Vagina (tissue), 2 donors: ENCODE data around the gene MALL. TPM values are rescaled to one million over a fixed set of nuclear protein-coding genes. Genes with fewer than 3 reads are reported as not detected.
A peak's percentile ranks its signal among the peaks of the same experiment; 100 is the strongest.

ENCODE experiments used
- DNase-seq, 2 donors: peaks; one replicate each; pipeline ENCODE4 v3.0.0-alpha.2; 2017; ENCODE audit errors: extremely low spot score in 2 of 2
- H3K27ac ChIP-seq: fragments of 200-600 bp; sonication (generic); one replicate; pipeline ENCODE4 v1.5.1; 2019
- H3K27me3 ChIP-seq: fragments of 200-600 bp; sonication (generic); one replicate; pipeline ENCODE4 v1.5.1; 2019
- H3K36me3 ChIP-seq, 2 donors: fragments of 200-600 bp; sonication (generic); one replicate each; pipeline ENCODE4 v1.5.1; 2017 to 2019
- H3K4me1 ChIP-seq: fragments of 200-600 bp; sonication (generic); one replicate; pipeline ENCODE4 v1.5.1; 2019
- H3K4me3 ChIP-seq, 2 donors: fragments of 200-600 bp; sonication (generic); 1 replicate in 1 of 2; 2 replicates in 1 of 2; pipeline ENCODE4 v1.5.1; 2016 to 2019
- H3K9me3 ChIP-seq: fragments of 200-600 bp; sonication (generic); one replicate; pipeline ENCODE4 v1.5.1; 2019
- POLR2A ChIP-seq, 2 donors: fragments of 450-650 bp; IDR thresholded peaks; one replicate each; pipeline ENCODE4 v1.6.1; 2017; ENCODE audit warnings: antibody characterized with exemption in 2 of 2, mild to moderate bottlenecking in 2 of 2, moderate library complexity in 2 of 2
- POLR2AphosphoS5 ChIP-seq, 2 donors: sonication (generic); formaldehyde crosslinking; IDR thresholded peaks; one replicate each; pipeline ENCODE4 v1.9.0; 2017; ENCODE audit warnings: antibody characterized with exemption in 2 of 2, mild to moderate bottlenecking in 2 of 2, low read depth in 1 of 2; ENCODE audit not compliant: insufficient read depth in 1 of 2
- intact Hi-C: fragments of 100-400 bp; cut with DNase I; formaldehyde crosslinking; loops from one replicate; pipeline ENCODE4 v1.15.1; 2023
- total RNA-seq: library from RNA; depleted of rRNA; stranded (reverse); fragments of >200 nt; gene quantifications from one replicate; pipeline ENCODE4 v1.2.3, GENCODE V29; 2016
- TF ChIP-seq, protein P1 (sequence below), 3 experiments: fragments of 450-650 bp in 2 of 3; fragments of 200-600 bp in 1 of 3; sonication (generic) in 1 of 3; IDR thresholded peaks; one replicate each; pipeline ENCODE4 v1.5.1; 2017 to 2019; ENCODE audit warnings: antibody characterized with exemption in 3 of 3, mild to moderate bottlenecking in 2 of 3, moderate library complexity in 2 of 3

The MALL gene
- total RNA-seq, 1 donor from 2014 or later, result 56.7 TPM

GRCh38 chr2:110121052-110121334 is 5.4 kb upstream of the MALL start:
- Histone ChIP-seq H3K4me1 (peaks cover 14% of the 10 kb centered on the region), H3K36me3 (no peaks in the 10 kb centered on the region), H3K27ac (no peak overlapping the region), H3K27me3 (no peaks in the 10 kb centered on the region), H3K9me3 (no peaks in the 10 kb centered on the region), H3K4me3 (no peak overlapping the region)
- intact Hi-C loops, result no loop called here
- TF ChIP-seq, protein P1, sequence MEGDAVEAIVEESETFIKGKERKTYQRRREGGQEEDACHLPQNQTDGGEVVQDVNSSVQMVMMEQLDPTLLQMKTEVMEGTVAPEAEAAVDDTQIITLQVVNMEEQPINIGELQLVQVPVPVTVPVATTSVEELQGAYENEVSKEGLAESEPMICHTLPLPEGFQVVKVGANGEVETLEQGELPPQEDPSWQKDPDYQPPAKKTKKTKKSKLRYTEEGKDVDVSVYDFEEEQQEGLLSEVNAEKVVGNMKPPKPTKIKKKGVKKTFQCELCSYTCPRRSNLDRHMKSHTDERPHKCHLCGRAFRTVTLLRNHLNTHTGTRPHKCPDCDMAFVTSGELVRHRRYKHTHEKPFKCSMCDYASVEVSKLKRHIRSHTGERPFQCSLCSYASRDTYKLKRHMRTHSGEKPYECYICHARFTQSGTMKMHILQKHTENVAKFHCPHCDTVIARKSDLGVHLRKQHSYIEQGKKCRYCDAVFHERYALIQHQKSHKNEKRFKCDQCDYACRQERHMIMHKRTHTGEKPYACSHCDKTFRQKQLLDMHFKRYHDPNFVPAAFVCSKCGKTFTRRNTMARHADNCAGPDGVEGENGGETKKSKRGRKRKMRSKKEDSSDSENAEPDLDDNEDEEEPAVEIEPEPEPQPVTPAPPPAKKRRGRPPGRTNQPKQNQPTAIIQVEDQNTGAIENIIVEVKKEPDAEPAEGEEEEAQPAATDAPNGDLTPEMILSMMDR (IDR thresholded peaks at IDR 0.05), result no peak
- DNase-seq, result no peak

GRCh38 chr2:110120171-110121051 is 4.8 kb upstream of the MALL start:
- peaks cover 19% of the 10 kb centered on the region for H3K4me1 ChIP-seq
- no peaks in the 10 kb centered on the region for H3K9me3 ChIP-seq
- TF ChIP-seq, protein P1 (IDR thresholded peaks at IDR 0.05), result no peak
- no peak for TF ChIP-seq POLR2AphosphoS5 (IDR thresholded peaks at IDR 0.05; ENCODE audit: insufficient read depth in 1 of 2, low read depth in 1 of 2)
- TF ChIP-seq POLR2A (IDR thresholded peaks at IDR 0.05), result no peak
- no peak for DNase-seq
- no peaks in the 10 kb centered on the region for H3K27me3 ChIP-seq
- no peak overlapping the region for H3K4me3 ChIP-seq
- intact Hi-C loops, result no loop called here
- no peak overlapping the region for H3K27ac ChIP-seq
- no peaks in the 10 kb centered on the region for H3K36me3 ChIP-seq

- Histone ChIP-seq H3K4me3 (peak overlapping the region; percentile 33 to 51), H3K36me3 (no peaks in the 10 kb centered on the region), H3K9me3 (no peaks in the 10 kb centered on the region), H3K27me3 (no peaks in the 10 kb centered on the region), H3K4me1 (peaks cover 36% of the 10 kb centered on the region), H3K27ac (peak overlapping the region; percentile 66)
- intact Hi-C loops, result no loop called here
- TF ChIP-seq, protein P1 (IDR thresholded peaks at IDR 0.05), result no peak
- TF ChIP-seq POLR2A (IDR thresholded peaks at IDR 0.05), result no peak
- no peak for TF ChIP-seq POLR2AphosphoS5 (IDR thresholded peaks at IDR 0.05; ENCODE audit: insufficient read depth in 1 of 2, low read depth in 1 of 2)
- DNase-seq, result peak in 1 of 2 donors; percentile 96
These were observed 550 bp upstream of the MALL start for GRCh38 chr2:110116033-110116710.

DNA sequence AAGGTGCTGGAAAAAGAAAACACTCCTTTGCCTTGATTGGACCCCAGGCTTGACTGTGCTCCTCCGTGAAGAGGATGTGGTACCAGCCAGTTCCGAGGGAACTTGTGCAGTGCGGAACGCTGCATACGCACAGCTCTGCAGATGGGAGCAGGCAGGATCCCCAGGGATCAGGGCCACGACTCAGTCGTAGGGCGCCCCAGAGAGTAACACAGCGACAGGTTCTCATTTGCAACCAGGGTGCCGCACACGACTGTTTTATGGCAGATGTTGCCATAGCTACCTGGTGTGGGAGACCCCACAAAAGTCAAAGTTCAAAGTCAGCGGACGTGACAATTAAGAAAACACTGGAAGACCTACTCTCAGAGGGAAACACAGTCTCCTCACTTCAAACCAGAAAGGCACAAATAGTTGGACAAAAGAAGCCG is 779 bp downstream of the MALL start:
- intact Hi-C loops, result no loop called here
- peak overlapping the region; percentile 66 for H3K27ac ChIP-seq

More for the DNA sequence above, 779 bp downstream of the MALL start:
- Histone ChIP-seq H3K4me1 (peaks cover 32% of the 10 kb centered on the region), H3K36me3 (no peaks in the 10 kb centered on the region), H3K27me3 (no peaks in the 10 kb centered on the region), H3K9me3 (no peaks in the 10 kb centered on the region), H3K4me3 (peak overlapping the region; percentile 33 to 51)
- DNase-seq, result peak in 1 of 2 donors; percentile 94
- TF ChIP-seq POLR2A (IDR thresholded peaks at IDR 0.05), result no peak
- TF ChIP-seq, protein P1 (IDR thresholded peaks at IDR 0.05), result no peak
- no peak for TF ChIP-seq POLR2AphosphoS5 (IDR thresholded peaks at IDR 0.05; ENCODE audit: insufficient read depth in 1 of 2, low read depth in 1 of 2)
